HEK293 (cell line): ENCODE data around the gene TMEFF1.

Experiments used
- PATZ1 ChIP-seq: fragments of 450-650 bp; formaldehyde crosslinking; IDR thresholded peaks from 2 replicates; pipeline ENCODE4 v1.5.1; 2016; ENCODE audit warnings: missing biosample characterization, missing genetic modification characterization
- RBAK ChIP-seq: fragments of 450-650 bp; formaldehyde crosslinking; IDR thresholded peaks from 2 replicates; pipeline ENCODE4 v1.5.1; 2016; ENCODE audit warnings: missing biosample characterization, missing genetic modification characterization
- SETDB1 ChIP-seq: IDR thresholded peaks from one replicate; pipeline ENCODE4 v1.6.1; 2017; ENCODE audit warnings: mild to moderate bottlenecking, low read length, moderate library complexity, mixed read lengths; ENCODE audit not compliant: insufficient read length
- SP3 ChIP-seq: fragments of 450-650 bp; formaldehyde crosslinking; IDR thresholded peaks from 2 replicates; pipeline ENCODE4 v1.5.1; 2016; ENCODE audit warnings: missing biosample characterization, missing genetic modification characterization
- SP7 ChIP-seq: fragments of 450-650 bp; formaldehyde crosslinking; IDR thresholded peaks from 2 replicates; pipeline ENCODE4 v1.5.1; 2016; ENCODE audit warnings: missing biosample characterization, missing genetic modification characterization
- YY2 ChIP-seq: fragments of 450-650 bp; formaldehyde crosslinking; IDR thresholded peaks from 2 replicates; pipeline ENCODE4 v1.5.1; 2016; ENCODE audit warnings: missing biosample characterization, missing genetic modification characterization
- ZBTB17 ChIP-seq: fragments of 450-650 bp; formaldehyde crosslinking; IDR thresholded peaks from 2 replicates; pipeline ENCODE4 v1.5.1; 2016; ENCODE audit warnings: missing biosample characterization, missing genetic modification characterization
- ZBTB44 ChIP-seq: fragments of 450-650 bp; IDR thresholded peaks from 2 replicates; pipeline ENCODE4 v1.5.1; 2018; ENCODE audit warnings: missing biosample characterization, mild to moderate bottlenecking, missing genetic modification characterization
- ZIC2 ChIP-seq: fragments of 450-650 bp; formaldehyde crosslinking; IDR thresholded peaks from 2 replicates; pipeline ENCODE4 v1.5.1; 2016; ENCODE audit warnings: missing biosample characterization, missing genetic modification characterization
- ZNF112 ChIP-seq: fragments of 450-650 bp; formaldehyde crosslinking; IDR thresholded peaks from 2 replicates; pipeline ENCODE4 v1.5.0; 2017; ENCODE audit warnings: missing biosample characterization, missing genetic modification characterization
- ZNF138 ChIP-seq: fragments of 450-650 bp; formaldehyde crosslinking; IDR thresholded peaks from 2 replicates; pipeline ENCODE4 v1.5.1; 2016; ENCODE audit warnings: missing biosample characterization, missing genetic modification characterization, borderline replicate concordance
- ZNF140 ChIP-seq: fragments of 450-650 bp; formaldehyde crosslinking; IDR thresholded peaks from 2 replicates; pipeline ENCODE4 v1.5.1; 2016; ENCODE audit warnings: missing biosample characterization, missing genetic modification characterization
- ZNF155 ChIP-seq: fragments of 450-650 bp; formaldehyde crosslinking; IDR thresholded peaks from 2 replicates; pipeline ENCODE4 v1.5.1; 2016; ENCODE audit warnings: missing biosample characterization, missing genetic modification characterization
- ZNF184 ChIP-seq: fragments of 450-650 bp; IDR thresholded peaks from 2 replicates; pipeline ENCODE4 v1.5.1; 2018; ENCODE audit warnings: missing biosample characterization, mild to moderate bottlenecking, missing genetic modification characterization
- ZNF19 ChIP-seq: fragments of 450-650 bp; formaldehyde crosslinking; IDR thresholded peaks from 2 replicates; pipeline ENCODE4; 2016; ENCODE audit warnings: missing biosample characterization, missing genetic modification characterization, low read depth
- ZNF292 ChIP-seq: fragments of 450-650 bp; formaldehyde crosslinking; IDR thresholded peaks from 2 replicates; pipeline ENCODE4 v1.5.1; 2016; ENCODE audit warnings: low read depth, missing biosample characterization, missing genetic modification characterization, borderline replicate concordance
- ZNF311 ChIP-seq: fragments of 450-650 bp; formaldehyde crosslinking; IDR thresholded peaks from 2 replicates; pipeline ENCODE4 v1.5.1; 2017; ENCODE audit warnings: missing biosample characterization, missing genetic modification characterization, borderline replicate concordance
- ZNF391 ChIP-seq: fragments of 450-650 bp; formaldehyde crosslinking; IDR thresholded peaks from 2 replicates; pipeline ENCODE4 v1.5.1; 2016; ENCODE audit warnings: low read depth, missing biosample characterization, missing genetic modification characterization, borderline replicate concordance
- ZNF416 ChIP-seq: fragments of 450-650 bp; formaldehyde crosslinking; IDR thresholded peaks from 2 replicates; pipeline ENCODE4 v1.5.1; 2016; ENCODE audit warnings: missing biosample characterization, missing genetic modification characterization
- ZNF48 ChIP-seq: fragments of 450-650 bp; formaldehyde crosslinking; IDR thresholded peaks from 2 replicates; pipeline ENCODE4 v1.5.1; 2016; ENCODE audit warnings: missing biosample characterization, missing genetic modification characterization
- ZNF510 ChIP-seq: fragments of 450-650 bp; formaldehyde crosslinking; IDR thresholded peaks from 2 replicates; pipeline ENCODE4 v1.5.1; 2018; ENCODE audit warnings: mild to moderate bottlenecking, missing genetic modification characterization, missing biosample characterization; ENCODE audit not compliant: insufficient replicate concordance
- ZNF596 ChIP-seq: fragments of 450-650 bp; IDR thresholded peaks from 2 replicates; pipeline ENCODE4 v1.5.0; 2018; ENCODE audit warnings: missing biosample characterization, mild to moderate bottlenecking, missing genetic modification characterization, moderate library complexity
- ZNF658 ChIP-seq: fragments of 450-650 bp; formaldehyde crosslinking; IDR thresholded peaks from 2 replicates; pipeline ENCODE4; 2016; ENCODE audit warnings: missing biosample characterization, missing genetic modification characterization
- ZNF701 ChIP-seq: fragments of 450-650 bp; formaldehyde crosslinking; IDR thresholded peaks from 2 replicates; pipeline ENCODE4 v1.5.1; 2016; ENCODE audit warnings: missing biosample characterization, missing genetic modification characterization
- ZNF747 ChIP-seq: fragments of 450-650 bp; formaldehyde crosslinking; IDR thresholded peaks from 2 replicates; pipeline ENCODE4 v1.5.1; 2016; ENCODE audit warnings: missing biosample characterization, missing genetic modification characterization
- ZNF777 ChIP-seq: fragments of 450-650 bp; formaldehyde crosslinking; IDR thresholded peaks from 2 replicates; pipeline ENCODE4 v1.5.1; 2017; ENCODE audit warnings: missing biosample characterization, missing genetic modification characterization, borderline replicate concordance
- TF ChIP-seq, protein P1 (sequence below): fragments of 450-650 bp; formaldehyde crosslinking; conservative IDR thresholded peaks from 2 replicates; pipeline ENCODE4 v1.5.1; 2016; ENCODE audit warnings: low read depth, missing biosample characterization, missing genetic modification characterization
- TF ChIP-seq, protein P2 (sequence below): fragments of 450-650 bp; IDR thresholded peaks from 2 replicates; pipeline ENCODE4 v1.5.1; 2018; ENCODE audit warnings: missing biosample characterization, missing genetic modification characterization
- TF ChIP-seq, protein P3 (sequence below): fragments of 450-650 bp; formaldehyde crosslinking; IDR thresholded peaks from 2 replicates; pipeline ENCODE4 v1.5.1; 2016; ENCODE audit warnings: missing biosample characterization, missing genetic modification characterization

The TMEFF1 gene

DNA sequence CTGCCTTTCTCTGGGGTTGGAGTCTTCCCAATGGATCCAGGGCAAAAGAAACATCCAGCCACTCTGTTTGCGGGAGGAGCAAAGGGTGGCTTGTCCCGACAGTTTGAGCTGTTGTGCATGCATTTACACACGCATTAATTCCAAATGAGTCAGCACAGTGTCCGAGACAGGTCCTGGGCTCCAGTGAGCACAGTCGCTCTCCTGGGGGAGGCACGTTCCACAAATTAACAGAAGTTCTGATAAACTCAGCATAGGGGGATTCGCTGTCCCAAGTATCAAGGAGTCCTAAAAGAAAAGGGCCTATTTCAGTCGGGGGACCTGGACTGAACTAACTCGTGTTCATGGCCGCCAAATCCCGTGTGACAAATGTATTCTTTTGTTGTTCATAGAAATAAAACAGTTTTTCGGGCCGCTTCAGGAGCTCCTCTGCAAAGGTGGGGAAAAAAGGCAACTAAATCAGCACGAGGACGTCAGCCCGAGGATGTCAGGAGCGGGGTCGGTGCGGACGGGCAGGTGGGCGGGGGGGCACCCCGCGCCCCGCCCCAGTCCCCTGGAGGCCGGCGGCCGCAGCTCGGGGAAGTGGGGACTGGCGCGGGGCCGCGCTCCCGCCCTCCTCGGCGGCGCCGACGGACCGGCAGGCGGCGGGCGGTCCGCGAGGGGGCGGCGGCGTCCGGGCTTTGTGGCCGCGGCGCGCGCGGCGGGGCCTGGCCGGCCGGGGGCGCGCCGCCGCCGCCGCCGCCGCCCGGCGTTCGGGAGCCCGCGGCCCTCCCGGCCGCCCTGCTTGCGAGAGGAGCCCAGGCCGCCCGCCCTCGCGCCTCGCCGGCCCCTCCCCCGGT, 46.2 kb upstream of the TMEFF1 start, which contains the start of gene MSANTD3 (continued):
- TF ChIP-seq, protein P1, sequence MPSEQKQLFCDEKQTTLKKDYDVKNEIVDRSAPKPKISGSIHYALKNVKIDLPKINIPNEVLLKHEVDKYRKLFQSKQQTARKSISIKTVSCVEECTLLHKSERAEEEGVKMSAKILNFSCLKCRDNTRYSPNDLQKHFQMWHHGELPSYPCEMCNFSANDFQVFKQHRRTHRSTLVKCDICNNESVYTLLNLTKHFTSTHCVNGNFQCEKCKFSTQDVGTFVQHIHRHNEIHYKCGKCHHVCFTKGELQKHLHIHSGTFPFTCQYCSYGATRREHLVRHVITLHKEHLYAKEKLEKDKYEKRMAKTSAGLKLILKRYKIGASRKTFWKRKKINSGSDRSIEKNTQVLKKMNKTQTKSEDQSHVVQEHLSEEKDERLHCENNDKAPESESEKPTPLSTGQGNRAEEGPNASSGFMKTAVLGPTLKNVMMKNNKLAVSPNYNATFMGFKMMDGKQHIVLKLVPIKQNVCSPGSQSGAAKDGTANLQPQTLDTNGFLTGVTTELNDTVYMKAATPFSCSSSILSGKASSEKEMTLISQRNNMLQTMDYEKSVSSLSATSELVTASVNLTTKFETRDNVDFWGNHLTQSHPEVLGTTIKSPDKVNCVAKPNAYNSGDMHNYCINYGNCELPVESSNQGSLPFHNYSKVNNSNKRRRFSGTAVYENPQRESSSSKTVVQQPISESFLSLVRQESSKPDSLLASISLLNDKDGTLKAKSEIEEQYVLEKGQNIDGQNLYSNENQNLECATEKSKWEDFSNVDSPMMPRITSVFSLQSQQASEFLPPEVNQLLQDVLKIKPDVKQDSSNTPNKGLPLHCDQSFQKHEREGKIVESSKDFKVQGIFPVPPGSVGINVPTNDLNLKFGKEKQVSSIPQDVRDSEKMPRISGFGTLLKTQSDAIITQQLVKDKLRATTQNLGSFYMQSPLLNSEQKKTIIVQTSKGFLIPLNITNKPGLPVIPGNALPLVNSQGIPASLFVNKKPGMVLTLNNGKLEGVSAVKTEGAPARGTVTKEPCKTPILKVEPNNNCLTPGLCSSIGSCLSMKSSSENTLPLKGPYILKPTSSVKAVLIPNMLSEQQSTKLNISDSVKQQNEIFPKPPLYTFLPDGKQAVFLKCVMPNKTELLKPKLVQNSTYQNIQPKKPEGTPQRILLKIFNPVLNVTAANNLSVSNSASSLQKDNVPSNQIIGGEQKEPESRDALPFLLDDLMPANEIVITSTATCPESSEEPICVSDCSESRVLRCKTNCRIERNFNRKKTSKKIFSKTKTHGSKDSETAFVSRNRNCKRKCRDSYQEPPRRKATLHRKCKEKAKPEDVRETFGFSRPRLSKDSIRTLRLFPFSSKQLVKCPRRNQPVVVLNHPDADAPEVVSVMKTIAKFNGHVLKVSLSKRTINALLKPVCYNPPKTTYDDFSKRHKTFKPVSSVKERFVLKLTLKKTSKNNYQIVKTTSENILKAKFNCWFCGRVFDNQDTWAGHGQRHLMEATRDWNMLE (tag by site-specific recombination) = no peak
- TF ChIP-seq ZNF596 (no peak), ZNF140 (no peak), ZNF292 (tag by site-specific recombination) (no peak), RBAK (tag by site-specific recombination) (no peak), ZNF701 (tag by site-specific recombination) (no peak), YY2 (tag by site-specific recombination) (no peak), ZNF184 (tag by site-specific recombination) (no peak), ZNF155 (tag by site-specific recombination) (no peak), PATZ1 (tag by site-specific recombination) (peak; percentile 64), ZNF777 (tag by site-specific recombination) (no peak), ZBTB44 (no peak), ZNF658 (tag by site-specific recombination) (no peak), ZNF112 (tag by site-specific recombination) (no peak), ZNF416 (tag by site-specific recombination) (no peak), ZNF138 (tag by site-specific recombination) (no peak), ZNF391 (tag by site-specific recombination) (no peak), ZNF311 (no peak), ZNF48 (tag by site-specific recombination) (no peak), ZNF747 (no peak), ZBTB17 (tag by site-specific recombination) (peak; percentile 46; the same call in 1 of the 2 replicates), ZIC2 (tag by site-specific recombination) (no peak), SETDB1 (no peak), SP3 (tag by site-specific recombination) (peak; percentile 34), SP7 (tag by site-specific recombination) (peak; percentile 23; the same call in 1 of the 2 replicates), ZNF510 (no peak), ZNF19 (no peak)
- TF ChIP-seq, protein P2, sequence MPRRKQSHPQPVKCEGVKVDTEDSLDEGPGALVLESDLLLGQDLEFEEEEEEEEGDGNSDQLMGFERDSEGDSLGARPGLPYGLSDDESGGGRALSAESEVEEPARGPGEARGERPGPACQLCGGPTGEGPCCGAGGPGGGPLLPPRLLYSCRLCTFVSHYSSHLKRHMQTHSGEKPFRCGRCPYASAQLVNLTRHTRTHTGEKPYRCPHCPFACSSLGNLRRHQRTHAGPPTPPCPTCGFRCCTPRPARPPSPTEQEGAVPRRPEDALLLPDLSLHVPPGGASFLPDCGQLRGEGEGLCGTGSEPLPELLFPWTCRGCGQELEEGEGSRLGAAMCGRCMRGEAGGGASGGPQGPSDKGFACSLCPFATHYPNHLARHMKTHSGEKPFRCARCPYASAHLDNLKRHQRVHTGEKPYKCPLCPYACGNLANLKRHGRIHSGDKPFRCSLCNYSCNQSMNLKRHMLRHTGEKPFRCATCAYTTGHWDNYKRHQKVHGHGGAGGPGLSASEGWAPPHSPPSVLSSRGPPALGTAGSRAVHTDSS (tag by site-specific recombination) = no peak
- TF ChIP-seq, protein P3, sequence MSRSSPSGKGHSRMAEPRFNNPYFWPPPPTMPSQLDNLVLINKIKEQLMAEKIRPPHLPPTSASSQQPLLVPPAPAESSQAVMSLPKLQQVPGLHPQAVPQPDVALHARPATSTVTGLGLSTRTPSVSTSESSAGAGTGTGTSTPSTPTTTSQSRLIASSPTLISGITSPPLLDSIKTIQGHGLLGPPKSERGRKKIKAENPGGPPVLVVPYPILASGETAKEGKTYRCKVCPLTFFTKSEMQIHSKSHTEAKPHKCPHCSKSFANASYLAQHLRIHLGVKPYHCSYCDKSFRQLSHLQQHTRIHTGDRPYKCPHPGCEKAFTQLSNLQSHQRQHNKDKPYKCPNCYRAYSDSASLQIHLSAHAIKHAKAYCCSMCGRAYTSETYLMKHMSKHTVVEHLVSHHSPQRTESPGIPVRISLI = no peak
